Measurements from ENCODE around the gene ARHGEF6.

- TF ChIP-seq CTCF (tag by site-specific recombination; IDR thresholded peaks at IDR 0.05): no peak
- no peak for TF ChIP-seq ZNF548 (tag by site-specific recombination; IDR thresholded peaks at IDR 0.05)
- TF ChIP-seq, protein P1, sequence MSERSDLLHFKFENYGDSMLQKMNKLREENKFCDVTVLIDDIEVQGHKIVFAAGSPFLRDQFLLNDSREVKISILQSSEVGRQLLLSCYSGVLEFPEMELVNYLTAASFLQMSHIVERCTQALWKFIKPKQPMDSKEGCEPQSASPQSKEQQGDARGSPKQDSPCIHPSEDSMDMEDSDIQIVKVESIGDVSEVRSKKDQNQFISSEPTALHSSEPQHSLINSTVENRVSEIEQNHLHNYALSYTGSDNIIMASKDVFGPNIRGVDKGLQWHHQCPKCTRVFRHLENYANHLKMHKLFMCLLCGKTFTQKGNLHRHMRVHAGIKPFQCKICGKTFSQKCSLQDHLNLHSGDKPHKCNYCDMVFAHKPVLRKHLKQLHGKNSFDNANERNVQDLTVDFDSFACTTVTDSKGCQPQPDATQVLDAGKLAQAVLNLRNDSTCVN (tag by site-specific recombination; optimal IDR thresholded peaks at IDR 0.05): no peak
- no peak for TF ChIP-seq REST (tag by site-specific recombination; IDR thresholded peaks at IDR 0.05)
- TF ChIP-seq ZNF830 (tag by site-specific recombination; IDR thresholded peaks at IDR 0.05; ENCODE audit: low read depth): no peak
- no peak for TF ChIP-seq ZNF302 (tag by site-specific recombination; IDR thresholded peaks at IDR 0.05; ENCODE audit: low read depth)
- TF ChIP-seq SP2 (tag by site-specific recombination; IDR thresholded peaks at IDR 0.05): no peak
These were observed 1.8 kb downstream of the ARHGEF6 start for GRCh38 chrX:136778916-136779315.

Measured in HEK293 (cell line).